ENCODE measurements around the gene COPB2.
"Not testable (repeated sequence)": the region's sequence is repeated elsewhere in the genome, so short reads cannot be mapped to it uniquely, and the experiment has no call there.

GRCh38 chr3:139382291-139382690, 7.2 kb downstream of the COPB2 start:
- not testable (repeated sequence) for TF ChIP-seq PATZ1 (CRISPR knock-in tag; IDR thresholded peaks at IDR 0.05; ENCODE audit: borderline replicate concordance); RARB (CRISPR knock-in tag; IDR thresholded peaks at IDR 0.05); ZNF70 (CRISPR knock-in tag; IDR thresholded peaks at IDR 0.05); PPARA (CRISPR knock-in tag; IDR thresholded peaks at IDR 0.05; ENCODE audit: borderline replicate concordance); BACH2 (CRISPR knock-in tag; IDR thresholded peaks at IDR 0.05; ENCODE audit: borderline replicate concordance); ZC3H10 (CRISPR knock-in tag; IDR thresholded peaks at IDR 0.05); CSRNP3 (CRISPR knock-in tag; IDR thresholded peaks at IDR 0.05); GLIS3 (CRISPR knock-in tag; IDR thresholded peaks at IDR 0.05); ISL1 (CRISPR knock-in tag; IDR thresholded peaks at IDR 0.05); OSR1 (CRISPR knock-in tag; IDR thresholded peaks at IDR 0.05)
